Measurements from ENCODE around the gene SPATA6L.
"Not testable (repeated sequence)": the region's sequence is repeated elsewhere in the genome, so short reads cannot be mapped to it uniquely, and the experiment has no call there.

Gene SPATA6L

DNA sequence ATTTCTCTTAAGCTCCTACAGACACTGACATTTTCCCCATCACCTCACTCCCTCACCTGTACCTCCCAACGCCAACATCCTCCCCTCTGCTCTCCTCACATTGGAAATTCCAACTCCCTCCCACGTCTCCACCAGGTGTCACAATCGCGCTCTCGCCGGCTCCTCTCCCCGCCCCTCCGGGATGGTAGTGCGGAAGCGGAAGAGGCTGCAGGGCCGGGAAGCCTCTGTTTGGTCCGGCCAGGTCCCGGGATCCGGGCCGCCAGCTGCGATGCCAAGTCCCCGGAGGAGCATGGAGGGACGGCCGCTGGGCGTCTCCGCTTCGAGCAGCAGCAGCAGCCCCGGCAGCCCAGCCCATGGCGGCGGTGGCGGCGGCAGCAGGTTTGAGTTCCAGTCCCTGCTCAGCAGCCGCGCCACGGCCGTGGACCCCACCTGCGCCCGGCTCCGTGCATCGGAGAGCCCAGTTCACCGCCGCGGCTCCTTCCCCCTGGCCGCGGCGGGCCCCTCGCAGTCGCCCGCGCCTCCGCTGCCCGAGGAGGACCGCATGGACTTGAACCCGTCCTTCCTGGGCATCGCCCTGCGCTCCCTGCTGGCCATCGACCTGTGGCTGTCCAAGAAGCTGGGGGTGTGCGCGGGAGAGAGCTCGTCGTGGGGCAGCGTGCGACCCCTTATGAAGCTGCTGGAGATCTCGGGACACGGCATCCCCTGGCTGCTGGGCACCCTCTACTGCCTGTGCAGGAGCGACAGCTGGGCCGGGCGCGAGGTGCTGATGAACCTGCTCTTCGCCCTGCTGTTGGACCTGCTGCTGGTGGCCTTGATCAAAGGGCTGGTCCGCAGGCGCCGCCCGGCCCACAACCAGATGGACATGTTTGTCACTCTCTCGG, 3.9 kb downstream of the SPATA6L start, which contains the start of gene PLPP6:
Gene PLPP6 (plus strand): TSS at position 187 of the 881 bp plus-strand sequence. CDS start 82 bp downstream, at position 269.
- peak; percentile 85 for DNase-seq (ENCODE audit: low spot score)
- in situ Hi-C loops (cut with MboI; ENCODE audit: low sequenced_read_pairs, unreplicated experiment): no loop called here
- TF ChIP-seq CTCF (IDR thresholded peaks at IDR 0.05; ENCODE audit: borderline replicate concordance, control extremely low read depth, extremely low read depth, insufficient read depth, missing control alignments): peak; percentile 63

GRCh38 chr9:4661611-4662010, 4.7 kb downstream of the SPATA6L start:
- DNase-seq (ENCODE audit: low spot score): no peak
- TF ChIP-seq CTCF (IDR thresholded peaks at IDR 0.05; ENCODE audit: borderline replicate concordance, control extremely low read depth, extremely low read depth, insufficient read depth, missing control alignments): no peak
- in situ Hi-C loops (cut with MboI; ENCODE audit: low sequenced_read_pairs, unreplicated experiment): no loop called here

DNA sequence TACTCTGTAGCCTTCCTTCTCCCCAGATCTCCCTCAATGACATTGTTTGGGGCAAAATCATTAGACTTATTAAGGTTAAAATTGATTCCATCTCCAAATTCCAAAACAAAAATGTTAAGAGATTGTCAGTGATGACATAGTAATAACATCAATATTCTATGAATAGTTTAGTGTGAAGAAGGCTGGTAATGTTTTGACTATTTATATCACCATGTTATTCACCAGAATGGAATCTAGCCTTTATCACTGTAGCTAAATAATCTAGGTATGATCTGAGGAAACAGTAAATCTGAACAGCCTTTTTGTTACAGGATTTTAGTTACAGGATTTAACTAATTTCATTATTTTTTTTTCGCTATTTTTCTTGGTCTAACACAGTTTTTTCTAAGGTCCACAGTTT, 5.1 kb downstream of the SPATA6L start:
- no peak for DNase-seq (ENCODE audit: low spot score)
- in situ Hi-C loops (cut with MboI; ENCODE audit: low sequenced_read_pairs, unreplicated experiment): no loop called here

GRCh38 chr9:4660665-4661064, 5.6 kb downstream of the SPATA6L start:
- in situ Hi-C loops (cut with MboI; ENCODE audit: low sequenced_read_pairs, unreplicated experiment); DNase-seq (ENCODE audit: low spot score): not testable (repeated sequence)

More for the DNA sequence above, 5.1 kb downstream of the SPATA6L start:
- TF ChIP-seq CTCF (IDR thresholded peaks at IDR 0.05; ENCODE audit: borderline replicate concordance, control extremely low read depth, extremely low read depth, insufficient read depth, missing control alignments): no peak

GRCh38 chr9:4657426-4658159, 8.7 kb downstream of the SPATA6L start:
- no peak for TF ChIP-seq CTCF (IDR thresholded peaks at IDR 0.05; ENCODE audit: borderline replicate concordance, control extremely low read depth, extremely low read depth, insufficient read depth, missing control alignments)
- no peak for DNase-seq (ENCODE audit: low spot score)
- in situ Hi-C loops (cut with MboI; ENCODE audit: low sequenced_read_pairs, unreplicated experiment): no loop called here

- in situ Hi-C loops (cut with MboI; ENCODE audit: low sequenced_read_pairs, unreplicated experiment): no loop called here
- DNase-seq (ENCODE audit: low spot score): no peak
- TF ChIP-seq CTCF (IDR thresholded peaks at IDR 0.05; ENCODE audit: borderline replicate concordance, control extremely low read depth, extremely low read depth, insufficient read depth, missing control alignments): no peak
These were observed 9.7 kb downstream of the SPATA6L start for GRCh38 chr9:4656621-4657020.

GRCh38 chr9:4656196-4656595, 10.1 kb downstream of the SPATA6L start:
- in situ Hi-C loops (cut with MboI; ENCODE audit: low sequenced_read_pairs, unreplicated experiment); DNase-seq (ENCODE audit: low spot score): not testable (repeated sequence)

All from GM13976 (cell line).